DMS53 (cell line): ENCODE results near the gene CGB5.
A peak's percentile ranks its signal among the peaks of the same experiment; 100 is the strongest.

Source experiments
- DNase-seq: peaks from one replicate; lab custom pipeline; 2025; lab: John Stamatoyannopoulos, UW

The CGB5 gene

GRCh38 chr19:49057636-49058234 is 14.1 kb downstream of the CGB5 start, which contains the start of gene CGB7:
TSS of gene CGB7 (minus strand) at chr19:49057749. CDS start at chr19:49055375, 2,374 bp downstream.
- DNase-seq: peak; percentile 62

DNA sequence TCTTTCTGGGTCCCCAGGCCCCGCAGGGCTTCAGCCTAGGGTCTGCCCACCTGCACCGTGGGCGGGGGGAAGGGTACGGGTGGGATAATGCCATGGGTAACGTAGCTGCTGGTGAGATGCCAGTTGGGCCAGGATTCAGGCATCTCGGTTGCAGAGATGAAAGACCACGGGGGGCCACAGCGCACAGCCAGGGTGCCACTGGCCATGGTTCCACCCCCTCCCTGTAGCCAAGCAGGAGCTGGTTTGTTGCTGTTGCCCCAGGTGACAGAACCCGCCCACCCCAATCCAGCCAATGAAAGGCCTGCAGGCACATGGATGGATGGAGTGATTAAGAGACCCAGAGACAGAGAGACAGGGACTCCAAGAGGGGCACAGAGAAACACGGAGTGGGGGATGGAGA is 14.9 kb downstream of the CGB5 start:
- peak; percentile 22 for DNase-seq

DNA sequence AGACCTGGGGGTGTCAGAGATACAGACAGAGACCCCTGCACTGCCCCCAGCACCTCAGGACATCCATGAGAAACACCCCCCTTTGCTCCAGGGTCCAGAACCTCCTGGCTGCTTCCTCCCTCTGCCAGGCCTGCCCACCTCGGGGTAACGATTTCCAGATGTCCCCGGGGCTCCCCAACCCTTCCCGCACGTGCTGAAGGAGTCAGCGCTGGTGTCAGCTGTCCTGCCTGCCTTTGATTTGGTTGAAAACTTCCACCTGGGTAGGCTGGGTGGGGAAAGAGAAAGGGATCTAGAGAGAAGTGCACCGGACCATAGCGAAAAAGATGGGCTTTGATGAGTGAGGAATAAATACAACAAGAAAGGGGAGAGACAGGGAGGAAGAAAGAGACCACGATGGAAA is 15.4 kb downstream of the CGB5 start:
- DNase-seq: no peak

- no peak for DNase-seq
Measured at GRCh38 chr19:49061000-49061399, 17.4 kb downstream of the CGB5 start.

DNA sequence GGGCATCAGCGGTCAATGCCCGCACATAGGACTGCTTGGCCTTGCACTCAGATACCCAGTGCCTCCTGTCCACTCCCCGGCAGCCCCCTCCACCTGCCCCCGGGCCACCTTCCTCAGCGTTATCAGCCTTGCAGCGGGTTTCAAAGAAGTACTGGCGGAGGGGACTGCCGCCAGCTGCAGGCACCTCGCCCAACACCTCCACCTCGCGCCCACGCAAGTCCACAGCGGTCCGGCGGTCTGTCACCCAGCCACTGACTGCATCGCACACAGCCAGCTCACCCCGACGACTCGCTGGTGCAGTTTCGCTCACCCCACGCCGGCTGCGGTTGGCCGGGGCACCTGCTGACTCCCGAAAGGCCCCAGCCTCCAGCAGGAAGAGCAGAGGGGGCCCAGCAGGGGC is 17.8 kb downstream of the CGB5 start:
- DNase-seq: no peak

DNA sequence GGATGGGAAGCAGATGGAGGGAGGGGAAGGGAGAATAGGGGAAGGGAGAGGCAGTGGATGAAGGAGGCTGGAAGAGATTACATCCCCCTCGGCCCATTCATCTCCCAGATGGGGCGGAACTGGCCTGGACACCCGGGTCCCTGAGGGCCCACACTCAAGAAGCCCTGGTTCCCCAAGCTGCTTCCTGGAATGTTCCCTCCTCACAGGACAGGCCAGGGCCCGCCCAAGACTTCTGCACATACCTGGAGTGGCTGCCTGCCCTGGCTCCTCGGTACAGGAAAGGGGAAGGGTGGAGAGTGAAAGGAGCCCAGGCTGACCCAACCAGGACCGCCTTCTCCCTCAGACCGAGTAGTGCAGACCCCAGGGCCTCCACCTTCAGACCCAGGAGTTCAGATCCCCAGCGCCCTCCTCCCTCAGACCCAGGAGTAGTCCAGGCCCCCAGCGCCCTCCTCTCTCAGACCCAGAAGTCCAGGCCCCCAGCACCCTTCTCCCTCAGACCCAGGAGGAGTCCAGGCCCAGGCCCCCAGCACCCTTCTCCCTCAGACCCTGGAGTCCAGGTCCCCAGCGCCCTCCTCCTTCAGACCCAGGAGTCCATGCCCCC is 20.5 kb downstream of the CGB5 start:
- DNase-seq: no peak

DNA sequence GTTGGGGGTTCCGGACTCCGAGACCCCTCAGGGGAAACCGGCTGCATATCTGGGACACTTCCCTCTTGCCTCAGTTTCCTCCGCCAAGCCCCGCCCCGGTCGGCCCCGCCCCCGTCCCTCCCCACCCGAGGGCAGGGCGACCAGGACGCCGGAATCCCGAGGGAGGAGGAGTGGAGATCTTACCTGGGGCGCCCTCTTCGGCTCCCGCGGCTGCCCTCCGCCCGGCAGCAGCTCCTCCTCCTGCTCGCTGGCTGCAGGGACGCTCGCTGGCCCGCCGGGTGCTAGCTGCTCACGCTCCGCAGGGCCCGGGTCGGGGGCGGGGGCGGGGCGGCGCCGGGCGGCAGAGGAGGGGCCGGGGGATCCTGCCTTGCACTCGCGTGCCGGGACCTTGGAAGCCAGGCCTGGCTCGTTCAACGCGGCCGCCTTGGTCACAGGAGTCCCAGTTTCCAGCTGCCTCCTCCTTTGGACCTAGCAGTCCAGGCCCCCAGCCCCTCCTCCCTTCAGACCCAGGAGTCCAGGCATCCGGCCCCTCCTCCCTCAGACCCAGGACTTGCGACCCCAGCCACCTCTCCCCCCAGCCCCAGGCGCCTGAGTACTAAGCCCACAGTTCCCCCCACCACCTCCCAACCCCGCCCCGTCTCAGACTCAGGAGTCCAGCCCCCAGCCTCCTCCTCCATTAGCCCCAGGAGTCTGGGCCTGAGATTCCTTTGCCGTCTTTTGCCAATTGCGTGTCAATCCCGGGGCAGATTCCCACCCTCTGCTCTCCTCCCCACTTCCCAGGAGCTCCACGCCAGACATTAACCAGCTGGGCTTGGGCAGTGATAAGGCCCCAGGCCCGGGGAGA is 21.3 kb downstream of the CGB5 start, which contains the start of gene NTF4:
TSS of gene NTF4 (minus strand) at position 51 of the 844 bp plus-strand sequence. CDS start 2,821 bp downstream, outside the sequence.
- peak; percentile 66 for DNase-seq

- peak; percentile 17 for DNase-seq
Measured at GRCh38 chr19:49065905-49066512, 22.4 kb downstream of the CGB5 start.

DNA sequence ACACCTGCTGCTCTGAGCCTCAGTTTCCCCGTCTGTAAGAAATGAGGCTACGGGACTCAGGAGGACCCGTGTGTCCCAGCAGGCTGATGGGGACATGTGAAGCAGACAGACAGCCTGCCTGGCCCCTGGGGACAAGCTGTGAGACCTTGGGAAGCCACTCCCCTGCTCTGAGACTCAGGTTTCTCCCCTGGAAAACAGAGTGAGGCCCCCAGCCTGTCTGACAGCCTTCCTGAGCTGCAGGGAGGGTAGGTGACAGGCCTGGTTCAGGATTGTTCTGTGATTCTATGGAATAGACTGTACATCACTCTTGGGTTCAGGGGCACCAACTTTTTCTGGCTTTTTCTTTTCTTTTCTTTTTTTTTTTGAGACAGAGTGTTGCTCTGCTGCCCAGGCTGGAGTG is 23.9 kb downstream of the CGB5 start:
- no peak for DNase-seq

GRCh38 chr19:49069026-49069425 is 25.4 kb downstream of the CGB5 start:
- DNase-seq: no peak

DNA sequence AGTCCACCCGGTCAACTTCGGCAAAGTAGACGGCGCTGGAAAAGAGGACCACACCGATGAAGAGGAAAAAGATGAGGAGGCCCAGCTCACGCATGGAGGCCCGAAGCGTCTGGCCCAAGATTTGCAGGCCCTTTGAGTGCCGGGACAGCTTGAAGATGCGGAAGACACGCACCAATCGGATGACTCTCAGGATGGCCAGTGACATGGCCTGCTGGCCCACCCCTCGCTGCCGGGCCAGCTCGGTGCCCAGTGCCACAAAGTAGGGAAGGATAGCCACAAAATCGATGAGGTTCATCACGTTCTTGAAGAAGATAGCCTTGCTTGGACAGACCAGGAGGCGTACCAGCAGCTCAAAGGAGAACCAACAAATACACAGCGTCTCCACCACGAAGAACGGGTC is 26.8 kb downstream of the CGB5 start:
- DNase-seq: no peak

DNA sequence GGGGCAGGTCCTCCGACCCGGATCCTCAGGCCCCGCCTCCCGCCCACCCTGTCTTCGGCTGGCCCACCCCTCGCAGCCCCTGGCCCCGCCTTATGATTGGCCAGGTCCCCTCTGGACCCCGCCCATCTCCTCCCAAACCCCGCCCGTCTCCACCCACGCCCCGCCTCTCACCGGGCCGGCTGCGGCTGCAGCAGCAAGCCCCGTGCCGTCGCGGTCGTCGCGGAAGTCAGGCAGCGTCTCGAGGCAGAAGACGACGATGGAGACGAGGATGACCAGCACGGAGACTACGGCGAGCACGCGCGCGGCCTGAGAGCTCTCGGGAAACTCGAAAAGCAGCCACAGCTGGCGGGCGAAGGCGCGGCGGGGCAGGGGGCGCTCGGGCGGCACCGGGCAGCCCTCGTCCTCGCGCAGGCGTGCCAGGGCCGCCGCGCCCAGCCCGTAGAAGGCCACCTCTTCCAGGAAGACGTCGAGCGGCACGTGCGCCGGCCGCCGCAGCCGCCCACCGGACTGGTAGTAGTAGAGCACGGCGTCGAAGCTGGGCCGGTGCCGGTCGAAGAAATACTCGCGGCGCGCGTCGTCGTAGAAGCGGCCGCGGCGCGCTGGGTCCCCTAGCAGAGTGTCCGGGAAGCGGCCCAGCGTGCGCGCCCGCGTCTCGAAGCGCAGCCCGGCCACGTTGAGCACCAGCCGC is 28.4 kb downstream of the CGB5 start:
- DNase-seq: peak; percentile 41

DNA sequence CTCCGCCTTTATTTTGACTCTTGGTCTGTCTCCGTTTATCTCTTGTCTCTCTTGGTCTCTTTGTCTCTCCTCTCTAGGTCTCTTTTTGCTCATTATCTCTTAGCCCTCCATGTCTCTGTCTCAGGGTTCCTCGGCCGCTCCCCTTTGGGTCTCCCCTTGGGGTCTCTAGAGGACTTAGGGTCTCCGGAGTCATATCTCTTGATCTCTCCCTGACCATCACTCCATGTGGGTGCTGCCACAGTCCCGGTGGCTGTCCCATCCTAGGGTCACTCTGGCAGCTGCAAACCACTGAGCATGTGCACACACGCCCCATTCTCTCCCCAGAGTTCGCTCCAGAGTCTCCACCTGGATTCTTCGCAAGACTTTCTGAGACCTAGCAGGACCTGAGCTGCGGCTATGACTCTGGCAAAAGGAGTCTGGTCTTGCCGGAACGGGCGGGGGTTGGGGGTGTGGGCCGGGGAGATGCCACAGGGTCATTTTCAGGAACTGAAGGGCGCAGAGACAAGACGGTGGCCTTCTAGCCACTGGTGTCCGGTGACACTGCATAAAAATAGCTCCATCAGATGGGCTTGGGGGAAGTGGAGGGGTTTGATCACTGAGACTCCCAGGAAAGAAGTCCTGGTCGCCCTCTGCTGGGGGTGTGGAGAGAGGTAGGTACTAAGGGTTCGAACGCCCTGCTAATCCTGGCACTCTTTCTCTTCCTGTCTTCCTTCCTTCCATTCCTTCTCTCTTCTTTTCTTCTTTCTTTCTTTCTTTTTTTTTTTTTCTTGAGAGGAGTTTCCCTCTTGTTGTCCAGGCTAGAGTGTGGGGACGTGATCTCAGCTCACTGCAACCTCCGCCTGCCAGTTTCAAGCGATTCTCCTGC is 30.1 kb downstream of the CGB5 start:
- DNase-seq: peak; percentile 56

- DNase-seq: peak; percentile 80
Measured at GRCh38 chr19:49074869-49075268, 31.2 kb downstream of the CGB5 start.

- no peak for DNase-seq
Measured at GRCh38 chr19:49080392-49080791, 36.7 kb downstream of the CGB5 start.

GRCh38 chr19:49081273-49081672 is 37.6 kb downstream of the CGB5 start:
- DNase-seq: no peak

DNA sequence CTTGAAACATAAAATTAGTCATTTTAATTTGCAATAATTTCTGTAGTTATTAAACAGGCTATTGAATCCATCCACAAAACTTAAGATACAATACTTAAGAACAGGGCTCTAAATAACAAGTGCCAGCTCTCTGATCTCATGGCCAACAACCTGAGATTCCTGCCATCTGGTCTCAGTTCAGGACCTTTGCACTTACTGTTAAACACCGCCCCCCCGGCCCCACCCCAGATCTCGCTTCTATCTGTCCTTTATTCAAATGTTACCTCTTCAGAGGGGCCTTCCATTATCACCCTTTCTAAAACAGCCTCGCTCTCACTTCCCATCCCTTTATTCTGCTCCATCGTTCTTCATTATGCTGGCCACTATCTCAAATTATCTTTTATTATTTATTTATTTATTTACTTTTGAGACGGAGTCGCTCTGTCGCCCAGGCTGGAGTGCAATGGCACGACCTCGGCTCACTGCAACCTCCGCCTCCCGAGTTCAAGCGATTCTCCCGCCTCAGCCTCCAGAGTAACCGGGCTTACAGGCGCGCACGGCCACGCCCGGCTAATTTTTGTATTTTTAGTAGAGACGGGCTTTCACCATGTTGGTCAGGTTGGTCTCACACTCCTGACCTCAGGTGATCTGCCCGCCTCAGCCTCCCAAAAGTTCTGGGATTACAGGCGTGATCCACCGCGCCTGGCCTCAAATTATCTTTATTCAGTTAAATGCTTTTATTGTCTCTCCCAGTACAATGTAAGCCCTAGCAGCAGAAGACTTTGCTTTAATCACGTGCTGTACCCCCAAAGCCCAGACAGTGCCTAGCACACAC is 40.8 kb downstream of the CGB5 start:
- DNase-seq: peak; percentile 46

GRCh38 chr19:49085020-49085867 is 41.6 kb downstream of the CGB5 start, which contains the start of gene SNRNP70:
TSS of gene SNRNP70 (plus strand) at chr19:49085451. CDS start at chr19:49086415, 964 bp downstream.
- DNase-seq: peak; percentile 100

DNA sequence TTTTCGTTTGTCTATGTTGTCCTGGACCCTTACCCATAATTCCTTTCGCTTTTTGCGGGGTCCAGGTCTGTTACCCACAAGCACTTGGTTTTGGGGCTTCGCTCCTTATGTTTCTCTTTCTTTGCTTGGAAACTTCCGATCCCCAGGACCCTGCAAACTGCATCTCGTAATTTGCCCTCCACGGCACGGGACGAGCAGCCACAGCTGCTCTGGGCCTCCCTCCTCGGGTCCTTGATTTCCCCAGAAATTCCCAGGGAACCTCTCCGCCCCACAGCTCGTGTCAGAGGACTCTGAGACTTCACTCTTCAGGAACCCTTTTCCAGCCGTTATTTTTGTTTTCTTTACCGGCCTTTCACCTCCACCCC is 42.2 kb downstream of the CGB5 start:
- peak; percentile 50 for DNase-seq
